ENCODE measurements around the gene ZCWPW1.

ZCWPW1 gene

GRCh38 chr7:100398239-100398638, 30.3 kb downstream of the ZCWPW1 start (continued):
- TF ChIP-seq PATZ1 (CRISPR knock-in tag; IDR thresholded peaks at IDR 0.05; ENCODE audit: borderline replicate concordance): no peak
- TF ChIP-seq OSR1 (CRISPR knock-in tag; IDR thresholded peaks at IDR 0.05): no peak
- TF ChIP-seq TOX (CRISPR knock-in tag; IDR thresholded peaks at IDR 0.05; ENCODE audit: borderline replicate concordance): no peak
- no peak for TF ChIP-seq BACH2 (CRISPR knock-in tag; IDR thresholded peaks at IDR 0.05; ENCODE audit: borderline replicate concordance)
- no peak for TF ChIP-seq ESRRG (CRISPR knock-in tag; IDR thresholded peaks at IDR 0.05)
- TF ChIP-seq CSRNP3 (CRISPR knock-in tag; IDR thresholded peaks at IDR 0.05): no peak

GRCh38 chr7:100397315-100398081, 31.0 kb downstream of the ZCWPW1 start:
- no peak for TF ChIP-seq CSDC2 (CRISPR knock-in tag; IDR thresholded peaks at IDR 0.05)
- TF ChIP-seq ZFP30 (CRISPR knock-in tag; IDR thresholded peaks at IDR 0.05): no peak
- no peak for TF ChIP-seq CSRNP3 (CRISPR knock-in tag; IDR thresholded peaks at IDR 0.05)
- TF ChIP-seq CREB5 (CRISPR knock-in tag; IDR thresholded peaks at IDR 0.05; ENCODE audit: low read depth): no peak
- no peak for TF ChIP-seq POU6F1 (CRISPR knock-in tag; IDR thresholded peaks at IDR 0.05; ENCODE audit: borderline replicate concordance, low read depth)
- TF ChIP-seq ZC3H10 (CRISPR knock-in tag; IDR thresholded peaks at IDR 0.05): no peak
- TF ChIP-seq ZNF565 (CRISPR knock-in tag; conservative IDR thresholded peaks at IDR 0.05; ENCODE audit: low read depth): no peak
- no peak for TF ChIP-seq TCF4 (CRISPR knock-in tag; IDR thresholded peaks at IDR 0.05; ENCODE audit: borderline replicate concordance)
- TF ChIP-seq OSR1 (CRISPR knock-in tag; IDR thresholded peaks at IDR 0.05): no peak
- TF ChIP-seq PATZ1 (CRISPR knock-in tag; IDR thresholded peaks at IDR 0.05; ENCODE audit: borderline replicate concordance): no peak
- TF ChIP-seq ZNF8 (CRISPR knock-in tag; IDR thresholded peaks at IDR 0.05): no peak
- no peak for ATAC-seq

- ATAC-seq: no peak
- TF ChIP-seq ISL1 (CRISPR knock-in tag; IDR thresholded peaks at IDR 0.05) (no peak), CREB5 (CRISPR knock-in tag; IDR thresholded peaks at IDR 0.05; ENCODE audit: low read depth) (no peak), ZNF8 (CRISPR knock-in tag; IDR thresholded peaks at IDR 0.05) (no peak), ZFP3 (CRISPR knock-in tag; IDR thresholded peaks at IDR 0.05) (no peak), ZNF70 (CRISPR knock-in tag; IDR thresholded peaks at IDR 0.05) (no peak), ZC3H10 (CRISPR knock-in tag; IDR thresholded peaks at IDR 0.05) (no peak), CSRNP3 (CRISPR knock-in tag; IDR thresholded peaks at IDR 0.05) (no peak), ESRRG (CRISPR knock-in tag; IDR thresholded peaks at IDR 0.05) (no peak), GLIS3 (CRISPR knock-in tag; IDR thresholded peaks at IDR 0.05) (no peak), SNAI2 (CRISPR knock-in tag; IDR thresholded peaks at IDR 0.05) (no peak), ZFP30 (CRISPR knock-in tag; IDR thresholded peaks at IDR 0.05) (no peak), OSR1 (CRISPR knock-in tag; IDR thresholded peaks at IDR 0.05) (no peak), BACH2 (CRISPR knock-in tag; IDR thresholded peaks at IDR 0.05; ENCODE audit: borderline replicate concordance) (no peak), ARNTL (CRISPR knock-in tag; IDR thresholded peaks at IDR 0.05; ENCODE audit: borderline replicate concordance, low read depth) (no peak)
Observed at GRCh38 chr7:100396421-100396982, 32.0 kb downstream of the ZCWPW1 start.
